ENCODE measurements around the gene RGS8. TPM values are rescaled to one million over a fixed set of nuclear protein-coding genes. Genes with fewer than 3 reads are reported as not detected.

The RGS8 gene
- total RNA-seq, 1 experiment from 2014 or later: 0.66 TPM

GRCh38 chr1:182715531-182715930, 31.1 kb upstream of the RGS8 start (continued):
- no peak for TF ChIP-seq ZNF281 (CRISPR knock-in tag; IDR thresholded peaks at IDR 0.05)
- TF ChIP-seq TP53 (CRISPR knock-in tag; IDR thresholded peaks at IDR 0.05): no peak
- TF ChIP-seq PREB (CRISPR knock-in tag; IDR thresholded peaks at IDR 0.05; ENCODE audit: borderline replicate concordance): no peak
- no peak for TF ChIP-seq NR2C2 (CRISPR knock-in tag; IDR thresholded peaks at IDR 0.05)
- TF ChIP-seq ATF3 (CRISPR knock-in tag; conservative IDR thresholded peaks at IDR 0.05): no peak

- DNase-seq (ENCODE audit: low spot score) (no peak), ATAC-seq (no peak)
- ChIA-PET CTCF (interaction anchor here (3.6 kb wide), 1 partner anchor 14 kb away, joined by 14 read pairs; no protein-coding TSS in a partner anchor), POLR2A (no interaction called here)
- no peaks in the 10 kb centered on the region for H3K36me3 Mint-ChIP-seq
- peaks cover 9% of the 10 kb centered on the region for H3K4me1 Mint-ChIP-seq
- H3K9me3 Mint-ChIP-seq: no peaks in the 10 kb centered on the region
- H3K27me3 Mint-ChIP-seq (ENCODE audit: low read depth): no peaks in the 10 kb centered on the region
- no peak for TF ChIP-seq SMAD4 (CRISPR knock-in tag; IDR thresholded peaks at IDR 0.05)
- no peak for TF ChIP-seq ZNF416 (CRISPR knock-in tag; IDR thresholded peaks at IDR 0.05)
- no peak for TF ChIP-seq SOX15 (CRISPR knock-in tag; IDR thresholded peaks at IDR 0.05)
- TF ChIP-seq FOXP4 (CRISPR knock-in tag; IDR thresholded peaks at IDR 0.05): no peak
- TF ChIP-seq USF1 (CRISPR knock-in tag; IDR thresholded peaks at IDR 0.05): no peak
- no peak for TF ChIP-seq FOXJ3 (CRISPR knock-in tag; IDR thresholded peaks at IDR 0.05; ENCODE audit: borderline replicate concordance)
- TF ChIP-seq GRHL2 (CRISPR knock-in tag; IDR thresholded peaks at IDR 0.05; ENCODE audit: insufficient replicate concordance, severe bottlenecking): no peak
- no peak for TF ChIP-seq RELA (CRISPR knock-in tag; IDR thresholded peaks at IDR 0.05; ENCODE audit: borderline replicate concordance)
- TF ChIP-seq OVOL2 (CRISPR knock-in tag; IDR thresholded peaks at IDR 0.05; ENCODE audit: borderline replicate concordance): no peak
- TF ChIP-seq NR3C1 (CRISPR knock-in tag; conservative IDR thresholded peaks at IDR 0.05; ENCODE audit: low read depth): no peak
- no peak overlapping the region for H3K27ac Mint-ChIP-seq
- H3K4me3 Mint-ChIP-seq: no peak overlapping the region
Observed at GRCh38 chr1:182714546-182714945, 30.2 kb upstream of the RGS8 start.

- CTCF ChIA-PET: no interaction called here
- H3K4me1 Mint-ChIP-seq: peaks cover 9% of the 10 kb centered on the region
- POLR2A ChIA-PET: no interaction called here
- TF ChIP-seq GRHL2 (CRISPR knock-in tag; IDR thresholded peaks at IDR 0.05; ENCODE audit: insufficient replicate concordance, severe bottlenecking) (no peak), ZNF423 (CRISPR knock-in tag; IDR thresholded peaks at IDR 0.05) (no peak), EMX1 (CRISPR knock-in tag; IDR thresholded peaks at IDR 0.05) (no peak), ATF2 (CRISPR knock-in tag; IDR thresholded peaks at IDR 0.05; ENCODE audit: borderline replicate concordance, low read depth) (no peak), OVOL2 (CRISPR knock-in tag; IDR thresholded peaks at IDR 0.05; ENCODE audit: borderline replicate concordance) (no peak), CTCF (IDR thresholded peaks at IDR 0.05) (no peak)
- no peak overlapping the region for H3K4me3 Mint-ChIP-seq
- no peaks in the 10 kb centered on the region for H3K36me3 Mint-ChIP-seq
- no peak overlapping the region for H3K27ac Mint-ChIP-seq
- H3K27me3 Mint-ChIP-seq (ENCODE audit: low read depth): no peaks in the 10 kb centered on the region
- ATAC-seq (no peak), DNase-seq (ENCODE audit: low spot score) (no peak)
- H3K9me3 Mint-ChIP-seq: no peaks in the 10 kb centered on the region
Observed at GRCh38 chr1:182713939-182714338, 29.6 kb upstream of the RGS8 start.

All from WTC11 (cell line).